ENCODE results near the gene RABEP2.

DNA sequence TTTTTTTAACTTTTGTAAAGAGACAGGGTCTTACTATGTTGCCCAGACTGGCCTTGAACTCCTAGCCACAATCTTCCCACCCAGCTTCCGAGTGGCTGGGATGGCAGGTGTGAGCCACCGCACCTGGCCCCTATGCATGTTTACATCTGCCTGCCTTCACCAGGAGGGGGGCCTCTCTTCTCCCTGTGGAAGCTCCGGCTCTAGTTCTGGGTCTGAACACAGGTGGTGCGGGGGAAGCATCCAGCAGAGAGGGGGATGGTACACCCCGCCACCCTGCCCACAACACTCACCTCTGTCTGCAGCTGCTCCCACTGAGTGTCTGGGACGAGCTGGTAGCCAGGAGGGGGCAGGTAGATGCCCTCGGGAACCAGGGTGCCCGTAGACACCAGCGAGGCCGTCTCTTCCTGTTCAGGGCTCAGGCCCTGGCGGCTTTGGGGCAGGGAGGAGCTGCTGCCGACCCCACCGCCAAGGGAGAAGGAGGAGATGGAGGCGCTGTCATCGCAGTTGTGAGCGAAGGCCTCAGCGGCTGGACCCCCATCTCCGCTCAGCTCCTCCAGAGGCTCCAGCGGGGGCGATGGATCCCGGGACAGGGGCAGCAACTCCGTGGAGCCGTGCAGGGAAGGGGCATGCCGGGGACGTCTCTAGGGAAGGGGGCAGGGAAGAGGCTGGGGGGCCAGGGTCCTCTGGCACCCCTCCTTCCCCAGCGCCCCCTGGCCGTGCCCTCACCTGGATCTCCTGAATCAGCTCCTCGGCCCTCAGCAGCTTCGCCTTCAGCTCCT is 10.9 kb downstream of the RABEP2 start:
- TF ChIP-seq, protein P1, sequence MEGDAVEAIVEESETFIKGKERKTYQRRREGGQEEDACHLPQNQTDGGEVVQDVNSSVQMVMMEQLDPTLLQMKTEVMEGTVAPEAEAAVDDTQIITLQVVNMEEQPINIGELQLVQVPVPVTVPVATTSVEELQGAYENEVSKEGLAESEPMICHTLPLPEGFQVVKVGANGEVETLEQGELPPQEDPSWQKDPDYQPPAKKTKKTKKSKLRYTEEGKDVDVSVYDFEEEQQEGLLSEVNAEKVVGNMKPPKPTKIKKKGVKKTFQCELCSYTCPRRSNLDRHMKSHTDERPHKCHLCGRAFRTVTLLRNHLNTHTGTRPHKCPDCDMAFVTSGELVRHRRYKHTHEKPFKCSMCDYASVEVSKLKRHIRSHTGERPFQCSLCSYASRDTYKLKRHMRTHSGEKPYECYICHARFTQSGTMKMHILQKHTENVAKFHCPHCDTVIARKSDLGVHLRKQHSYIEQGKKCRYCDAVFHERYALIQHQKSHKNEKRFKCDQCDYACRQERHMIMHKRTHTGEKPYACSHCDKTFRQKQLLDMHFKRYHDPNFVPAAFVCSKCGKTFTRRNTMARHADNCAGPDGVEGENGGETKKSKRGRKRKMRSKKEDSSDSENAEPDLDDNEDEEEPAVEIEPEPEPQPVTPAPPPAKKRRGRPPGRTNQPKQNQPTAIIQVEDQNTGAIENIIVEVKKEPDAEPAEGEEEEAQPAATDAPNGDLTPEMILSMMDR (conservative IDR thresholded peaks at IDR 0.05) = no peak
- no peak for TF ChIP-seq EZH2 (IDR thresholded peaks at IDR 0.05; ENCODE audit: low read depth)

All from PC-9 (cell line).